ENCODE data around the gene PIN4. TPM values are rescaled to one million over a fixed set of nuclear protein-coding genes. Genes with fewer than 3 reads are reported as not detected.
"Not testable (repeated sequence)": the region's sequence is repeated elsewhere in the genome, so short reads cannot be mapped to it uniquely, and the experiment has no call there.

Gene PIN4
- total RNA-seq, 4 donors from 2014 or later = 6.5 to 19.0 (median 11.3) TPM

DNA sequence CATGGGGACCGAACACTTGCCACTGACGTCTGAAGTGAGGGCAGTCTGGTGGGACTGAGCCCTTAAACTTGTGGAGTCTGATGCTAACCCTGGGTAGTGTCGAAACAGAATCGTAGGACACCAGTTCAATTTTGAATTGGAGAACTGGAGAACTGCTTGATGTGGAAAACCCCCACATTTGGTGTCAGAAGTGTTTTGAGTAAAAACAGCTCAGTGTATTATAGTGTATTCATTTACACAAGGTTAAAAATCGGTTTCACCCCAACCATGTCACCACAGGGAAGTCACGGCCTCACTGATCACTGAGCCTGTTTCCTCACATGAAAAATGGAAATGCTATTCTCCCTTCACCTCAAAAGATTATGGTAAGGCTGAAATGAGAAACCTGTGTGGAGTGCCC lies 21.9 kb downstream of the PIN4 start:
- Histone ChIP-seq H3K4me1 (no peaks in the 10 kb centered on the region), H3K9me3 (no peaks in the 10 kb centered on the region), H3K4me3 (no peak overlapping the region), H3K36me3 (peaks cover 0 to 5% (median 0%) of the 10 kb centered on the region in 3 donors), H3K27ac (no peak overlapping the region), H3K27me3 (no peaks in the 10 kb centered on the region)
- no peak for DNase-seq
- TF ChIP-seq POLR2A (IDR thresholded peaks at IDR 0.05) = no peak
- TF ChIP-seq, protein P1, sequence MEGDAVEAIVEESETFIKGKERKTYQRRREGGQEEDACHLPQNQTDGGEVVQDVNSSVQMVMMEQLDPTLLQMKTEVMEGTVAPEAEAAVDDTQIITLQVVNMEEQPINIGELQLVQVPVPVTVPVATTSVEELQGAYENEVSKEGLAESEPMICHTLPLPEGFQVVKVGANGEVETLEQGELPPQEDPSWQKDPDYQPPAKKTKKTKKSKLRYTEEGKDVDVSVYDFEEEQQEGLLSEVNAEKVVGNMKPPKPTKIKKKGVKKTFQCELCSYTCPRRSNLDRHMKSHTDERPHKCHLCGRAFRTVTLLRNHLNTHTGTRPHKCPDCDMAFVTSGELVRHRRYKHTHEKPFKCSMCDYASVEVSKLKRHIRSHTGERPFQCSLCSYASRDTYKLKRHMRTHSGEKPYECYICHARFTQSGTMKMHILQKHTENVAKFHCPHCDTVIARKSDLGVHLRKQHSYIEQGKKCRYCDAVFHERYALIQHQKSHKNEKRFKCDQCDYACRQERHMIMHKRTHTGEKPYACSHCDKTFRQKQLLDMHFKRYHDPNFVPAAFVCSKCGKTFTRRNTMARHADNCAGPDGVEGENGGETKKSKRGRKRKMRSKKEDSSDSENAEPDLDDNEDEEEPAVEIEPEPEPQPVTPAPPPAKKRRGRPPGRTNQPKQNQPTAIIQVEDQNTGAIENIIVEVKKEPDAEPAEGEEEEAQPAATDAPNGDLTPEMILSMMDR (IDR thresholded peaks at IDR 0.05) = no peak

DNA sequence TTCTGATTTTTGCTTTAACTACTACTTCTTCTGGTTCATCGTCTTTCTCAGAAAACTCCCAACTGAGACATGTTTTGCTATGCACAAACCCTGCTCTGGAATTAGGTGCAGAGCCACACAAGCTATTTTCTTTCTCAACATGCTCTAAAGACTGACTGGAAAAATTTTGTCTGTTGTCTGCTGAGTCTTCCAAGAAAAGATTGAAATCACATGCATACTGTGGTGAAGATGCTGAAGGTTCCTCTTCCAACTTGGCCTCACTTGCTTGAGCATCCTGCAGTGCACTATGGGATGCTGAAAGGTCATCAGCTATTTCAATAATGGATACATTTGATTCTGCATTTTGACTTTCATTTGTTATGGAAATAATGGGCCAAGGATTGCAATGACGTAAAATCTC lies 24.1 kb downstream of the PIN4 start:
- Histone ChIP-seq H3K36me3 (no peaks in the 10 kb centered on the region), H3K27me3 (no peaks in the 10 kb centered on the region), H3K4me3 (no peak overlapping the region), H3K9me3 (no peaks in the 10 kb centered on the region), H3K27ac (no peak overlapping the region), H3K4me1 (no peaks in the 10 kb centered on the region)
- TF ChIP-seq, protein P1 (IDR thresholded peaks at IDR 0.05) = no peak
- no peak for TF ChIP-seq POLR2A (IDR thresholded peaks at IDR 0.05)
- DNase-seq = no peak

DNA sequence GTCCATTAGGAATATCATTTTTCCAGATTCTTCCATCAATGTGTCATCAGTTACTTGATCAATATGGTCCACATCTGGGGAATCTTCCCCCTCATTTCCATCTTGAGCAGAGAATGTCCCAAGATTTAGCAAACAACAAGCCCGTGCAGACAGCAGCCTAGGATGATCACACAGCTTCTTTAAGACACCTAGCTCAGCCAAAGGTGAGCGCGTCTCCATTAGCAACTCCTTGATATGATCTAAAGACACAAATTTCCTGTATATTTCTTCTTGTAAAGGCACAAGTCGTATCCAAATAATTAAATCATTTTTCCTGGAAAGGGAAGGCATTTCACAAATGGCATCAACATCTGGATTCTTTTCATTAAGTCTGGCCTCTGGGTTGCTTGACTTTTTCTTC lies 25.8 kb downstream of the PIN4 start:
- DNase-seq = no peak
- TF ChIP-seq, protein P1 (IDR thresholded peaks at IDR 0.05) = no peak
- TF ChIP-seq POLR2A (IDR thresholded peaks at IDR 0.05) = no peak
- H3K27ac ChIP-seq = no peak overlapping the region
- H3K36me3 ChIP-seq = no peaks in the 10 kb centered on the region
- no peaks in the 10 kb centered on the region for H3K9me3 ChIP-seq
- no peaks in the 10 kb centered on the region for H3K27me3 ChIP-seq
- no peak overlapping the region for H3K4me3 ChIP-seq
- no peaks in the 10 kb centered on the region for H3K4me1 ChIP-seq

DNA sequence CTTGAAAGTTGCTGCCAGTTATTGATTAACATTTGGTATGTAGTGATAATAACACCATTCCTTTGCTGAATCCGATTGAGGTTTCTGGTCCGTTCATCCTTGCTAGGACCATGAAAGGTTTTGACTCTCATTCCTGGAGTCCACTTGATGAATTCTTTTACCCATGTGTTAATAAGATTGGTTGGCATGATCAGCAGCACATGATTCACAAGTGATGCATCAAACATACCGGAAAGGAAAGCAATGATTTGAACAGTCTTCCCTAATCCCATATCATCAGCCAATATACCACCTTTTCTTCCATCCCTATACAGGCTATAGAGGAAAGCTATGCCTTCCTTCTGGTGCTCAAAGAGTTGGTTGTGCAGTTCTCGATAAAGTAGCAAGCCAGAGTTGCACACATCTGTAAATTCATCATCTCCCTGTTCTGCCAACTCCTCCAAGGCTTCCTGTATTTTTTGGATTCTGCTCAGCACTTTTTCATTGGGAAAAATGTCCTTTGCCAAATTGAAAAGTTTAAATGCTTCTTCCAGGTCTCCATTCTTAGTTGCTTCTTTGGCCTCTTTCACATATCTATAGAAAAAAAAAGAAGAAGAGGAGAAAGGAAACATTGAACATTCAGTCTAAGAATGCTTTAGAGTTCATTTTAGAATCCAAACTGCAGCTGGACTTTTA lies 26.7 kb downstream of the PIN4 start:
- Histone ChIP-seq H3K27ac (no peak overlapping the region), H3K27me3 (no peaks in the 10 kb centered on the region), H3K4me3 (no peak overlapping the region), H3K4me1 (no peaks in the 10 kb centered on the region), H3K36me3 (no peaks in the 10 kb centered on the region), H3K9me3 (no peaks in the 10 kb centered on the region)
- no peak for TF ChIP-seq POLR2A (IDR thresholded peaks at IDR 0.05)
- TF ChIP-seq, protein P1 (IDR thresholded peaks at IDR 0.05) = no peak
- DNase-seq = no peak

DNA sequence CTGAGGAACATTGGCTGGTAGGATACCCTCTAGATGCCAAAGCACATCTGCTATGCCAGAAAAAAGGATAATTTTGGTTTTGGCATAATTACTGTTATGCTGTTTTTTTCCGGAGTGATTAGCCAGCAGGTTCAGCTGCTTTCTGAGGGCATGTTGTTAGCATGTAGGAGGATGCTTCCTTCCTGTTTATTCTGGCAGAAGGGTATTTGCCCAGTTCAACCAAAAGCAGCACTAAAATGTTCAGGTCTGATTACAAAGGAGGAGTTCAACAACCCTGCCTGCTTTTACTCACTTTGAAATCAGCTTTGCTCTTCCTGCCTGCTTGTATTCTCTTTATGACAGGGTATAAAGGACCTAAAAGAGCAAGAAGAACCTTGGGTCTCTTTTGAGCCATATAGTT lies 35.4 kb downstream of the PIN4 start:
- Histone ChIP-seq H3K27ac (no peak overlapping the region), H3K4me1 (no peaks in the 10 kb centered on the region), H3K9me3 (no peaks in the 10 kb centered on the region), H3K27me3 (no peaks in the 10 kb centered on the region), H3K36me3 (no peaks in the 10 kb centered on the region), H3K4me3 (no peak overlapping the region)
- DNase-seq = no peak
- TF ChIP-seq, protein P1 (IDR thresholded peaks at IDR 0.05) = no peak
- TF ChIP-seq POLR2A (IDR thresholded peaks at IDR 0.05) = no peak

DNA sequence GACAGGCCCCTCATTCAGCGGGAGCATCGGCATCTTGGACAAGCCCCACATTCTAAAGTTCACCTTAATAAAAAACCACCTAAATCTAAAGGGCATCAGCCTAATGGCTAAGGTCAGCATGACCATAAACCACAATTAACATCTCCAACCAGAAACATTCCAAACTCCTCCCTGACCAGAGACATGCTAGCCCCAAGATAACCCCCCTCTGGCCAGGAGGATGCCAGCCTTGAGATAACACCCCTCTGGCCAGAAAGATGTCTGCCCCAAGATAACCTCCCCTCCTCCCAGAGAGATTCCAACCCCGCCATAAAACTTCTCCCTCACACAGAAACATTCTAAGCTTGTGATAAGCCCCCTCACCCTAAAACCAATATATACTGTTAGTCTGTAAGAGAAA lies 38.8 kb downstream of the PIN4 start:
- not testable (repeated sequence) for DNase-seq, H3K9me3 ChIP-seq, H3K27ac ChIP-seq, H3K4me1 ChIP-seq, H3K27me3 ChIP-seq, H3K36me3 ChIP-seq, H3K4me3 ChIP-seq

Measured in Peyer's patch (tissue), 4 donors.